CD14-positive monocyte (primary cell): Measurements from ENCODE around the gene DDIAS. TPM values are rescaled to one million over a fixed set of nuclear protein-coding genes. Genes with fewer than 3 reads are reported as not detected.

ENCODE experiments used
- DNase-seq, 3 donors: peaks; one replicate each; pipeline ENCODE4 v3.0.0-alpha.2; 2011 to 2022
- H2AFZ ChIP-seq: 2 replicates; pipeline ENCODE4 v1.6.0; 2012; ENCODE audit warnings: mild to moderate bottlenecking, low read depth, low read length, inconsistent platforms; ENCODE audit not compliant: insufficient read depth, poor library complexity, severe bottlenecking
- H3K27ac ChIP-seq, 2 donors: 1 replicate in 1 of 2; 2 replicates in 1 of 2; pipeline ENCODE4 v1.5.1; 2012 to 2013; ENCODE audit warnings: low read length in 2 of 2, control low read depth in 1 of 2, inconsistent platforms in 1 of 2, low read depth in 1 of 2, mild to moderate bottlenecking in 1 of 2
- H3K27me3 ChIP-seq, 2 donors: one replicate each; pipeline versions ENCODE4 v1.6.0 to v1.6.1; 2011 to 2013; ENCODE audit warnings: low read length in 2 of 2; ENCODE audit not compliant: control insufficient read depth in 2 of 2, insufficient read depth in 2 of 2
- H3K36me3 ChIP-seq, 2 donors: replicated peaks in 1 of 2; 1 replicate in 1 of 2; 2 replicates in 1 of 2; pipeline versions ENCODE4 v1.5.1 to v1.6.1; 2012 to 2013; ENCODE audit warnings: low read length in 2 of 2, control low read depth in 1 of 2, inconsistent platforms in 1 of 2, mild to moderate bottlenecking in 1 of 2; ENCODE audit not compliant: insufficient read depth in 2 of 2, control insufficient read depth in 1 of 2
- H3K4me1 ChIP-seq, 2 donors: 1 replicate in 1 of 2; 2 replicates in 1 of 2; pipeline versions ENCODE4 v1.5.1 to v1.6.1; 2012 to 2013; ENCODE audit warnings: low read length in 2 of 2, control low read depth in 1 of 2, inconsistent platforms in 1 of 2, mild to moderate bottlenecking in 1 of 2, moderate library complexity in 1 of 2; ENCODE audit not compliant: insufficient read depth in 2 of 2, control insufficient read depth in 1 of 2
- H3K4me2 ChIP-seq: replicated peaks from 2 replicates; pipeline ENCODE3; 2012; ENCODE audit warnings: low read length, moderate library complexity, mild to moderate bottlenecking; ENCODE audit not compliant: poor library complexity, severe bottlenecking; ENCODE audit errors: extremely low read depth
- H3K4me3 ChIP-seq, 3 experiments: fragments of 200-600 bp in 1 of 3; sonication (generic) in 1 of 3; replicated peaks in 1 of 3; 1 replicate in 2 of 3; 2 replicates in 1 of 3; pipeline ENCODE4 v1.5.1; 2011 to 2013; ENCODE audit warnings: low read length in 3 of 3, mild to moderate bottlenecking in 3 of 3, control low read depth in 2 of 3, low read depth in 2 of 3, inconsistent platforms in 1 of 3, moderate library complexity in 1 of 3
- H3K79me2 ChIP-seq: 2 replicates; pipeline ENCODE4 v1.6.0; 2012; ENCODE audit warnings: mild to moderate bottlenecking, control low read depth, inconsistent platforms, low read length, moderate library complexity; ENCODE audit not compliant: insufficient read depth
- H3K9ac ChIP-seq: 2 replicates; pipeline ENCODE4 v1.6.0; 2017; ENCODE audit warnings: low read length, mild to moderate bottlenecking; ENCODE audit not compliant: insufficient read depth, poor library complexity, severe bottlenecking
- H3K9me3 ChIP-seq, 2 donors: replicated peaks in 1 of 2; 1 replicate in 1 of 2; 2 replicates in 1 of 2; pipeline versions ENCODE4 v1.5.1 to v1.6.1; 2012 to 2013; ENCODE audit warnings: low read length in 2 of 2, control low read depth in 1 of 2; ENCODE audit not compliant: control insufficient read depth in 1 of 2, insufficient read depth in 1 of 2
- H4K20me1 ChIP-seq: 2 replicates; pipeline ENCODE4 v1.6.0; 2012; ENCODE audit warnings: mild to moderate bottlenecking, low read length, control low read depth, moderate library complexity; ENCODE audit not compliant: insufficient read depth
- H3K27ac Mint-ChIP-seq, 7 donors: one replicate each; pipeline ENCODE4 v1.8.0; 2020; ENCODE audit warnings: mild to moderate bottlenecking in 7 of 7, mixed read lengths in 7 of 7, moderate library complexity in 6 of 7, inconsistent platforms in 2 of 7
- H3K27me3 Mint-ChIP-seq, 3 donors: one replicate each; pipeline ENCODE4 v1.8.0; 2021 to 2022; ENCODE audit warnings: low read depth in 3 of 3, mild to moderate bottlenecking in 3 of 3, mixed read lengths in 3 of 3, moderate library complexity in 3 of 3, inconsistent platforms in 1 of 3
- H3K36me3 Mint-ChIP-seq, 2 donors: one replicate each; pipeline ENCODE4 v1.8.0; 2020; ENCODE audit warnings: mixed read lengths in 2 of 2, inconsistent platforms in 1 of 2, mild to moderate bottlenecking in 1 of 2
- H3K4me1 Mint-ChIP-seq: one replicate; pipeline ENCODE4 v1.8.0; 2020; ENCODE audit warnings: mild to moderate bottlenecking, mixed read lengths
- H3K4me3 Mint-ChIP-seq, 2 donors: one replicate each; pipeline ENCODE4 v1.8.0; 2020; ENCODE audit warnings: mild to moderate bottlenecking in 2 of 2, mixed read lengths in 2 of 2, moderate library complexity in 1 of 2
- H3K9me3 Mint-ChIP-seq, 7 donors: one replicate each; pipeline ENCODE4 v1.8.0; 2020 to 2022; ENCODE audit warnings: mixed read lengths in 7 of 7, mild to moderate bottlenecking in 6 of 7, moderate library complexity in 6 of 7, inconsistent platforms in 2 of 7
- CTCF ChIP-seq: fragments of 200-600 bp; IDR thresholded peaks from one replicate; pipeline ENCODE4 v1.8.0; 2022; ENCODE audit warnings: antibody characterized with exemption, mild to moderate bottlenecking
- WGBS: methylation state at CpG from one replicate; pipeline ENCODE4 v1.1.5; 2013; ENCODE audit warnings: missing lambda C conversion rate; ENCODE audit not compliant: insufficient coverage; 5-methylcytosine and 5-hydroxymethylcytosine counted together
- intact Hi-C, 2 donors: fragments of 100-400 bp; cut with micrococcal nuclease; formaldehyde crosslinking; loops; one replicate each; pipeline versions ENCODE4 v1.15.0 to v1.15.1; 2023
- polyA plus RNA-seq, 3 donors: library from polyadenylated mRNA; depleted of rRNA in 1 of 3; unstranded in 2 of 3; stranded (reverse) in 1 of 3; fragments of 300-500 nt in 2 of 3; fragments of >200 nt in 1 of 3; fragmentation: Illumina TruSeq in 2 of 3; gene quantifications; 1 replicate in 2 of 3; 2 replicates in 1 of 3; pipeline ENCODE4 v1.2.3, GENCODE V29; 2012 to 2021

The DDIAS gene
- polyA plus RNA-seq, 3 donors, result 6.0 to 14.1 (median 13.5) TPM

GRCh38 chr11:82978422-82979099, 77.0 kb downstream of the DDIAS start:
- no peaks in the 10 kb centered on the region for H4K20me1 ChIP-seq
- Mint-ChIP-seq H3K27ac (no peak overlapping the region), H3K36me3 (no peaks in the 10 kb centered on the region), H3K4me3 (no peak overlapping the region), H3K27me3 (no peaks in the 10 kb centered on the region), H3K9me3 (no peaks in the 10 kb centered on the region), H3K4me1 (no peaks in the 10 kb centered on the region)
- no peak overlapping the region for H2AFZ ChIP-seq
- DNase-seq, result no peak
- no peak for TF ChIP-seq CTCF
- H3K9me3 ChIP-seq, result no peaks in the 10 kb centered on the region
- H3K4me3 ChIP-seq, result no peak overlapping the region
- no peak overlapping the region for H3K4me2 ChIP-seq
- H3K27me3 ChIP-seq, result no peaks in the 10 kb centered on the region
- H3K9ac ChIP-seq, result no peak overlapping the region
- 86% methylated on average over 3 of the region's 6 CpGs for WGBS
- no peaks in the 10 kb centered on the region for H3K4me1 ChIP-seq
- no peaks in the 10 kb centered on the region for H3K79me2 ChIP-seq
- intact Hi-C loops, result no loop called here
- H3K36me3 ChIP-seq, result no peaks in the 10 kb centered on the region
- H3K27ac ChIP-seq, result no peak overlapping the region

GRCh38 chr11:82979824-82980223, 78.3 kb downstream of the DDIAS start:
- H3K9me3 Mint-ChIP-seq, result no peaks in the 10 kb centered on the region
- Histone ChIP-seq H3K4me3 (no peak overlapping the region), H3K27me3 (no peaks in the 10 kb centered on the region), H3K27ac (no peak overlapping the region), H3K9me3 (no peaks in the 10 kb centered on the region), H3K36me3 (no peaks in the 10 kb centered on the region), H3K9ac (no peak overlapping the region), H2AFZ (no peak overlapping the region), H4K20me1 (no peaks in the 10 kb centered on the region), H3K4me1 (no peaks in the 10 kb centered on the region), H3K4me2 (no peak overlapping the region), H3K79me2 (no peaks in the 10 kb centered on the region)
- H3K36me3 Mint-ChIP-seq, result no peaks in the 10 kb centered on the region
- no peak overlapping the region for H3K27ac Mint-ChIP-seq
- no peaks in the 10 kb centered on the region for H3K27me3 Mint-ChIP-seq
- DNase-seq, result no peak
- intact Hi-C loops, result no loop called here
- TF ChIP-seq CTCF, result no peak
- no peaks in the 10 kb centered on the region for H3K4me1 Mint-ChIP-seq
- no peak overlapping the region for H3K4me3 Mint-ChIP-seq
